ENCODE measurements around the gene POU2AF1. TPM values are rescaled to one million over a fixed set of nuclear protein-coding genes. Genes with fewer than 3 reads are reported as not detected.
A peak's percentile ranks its signal among the peaks of the same experiment; 100 is the strongest.

The POU2AF1 gene
- total and polyA plus RNA-seq, 2 donors from 2014 or later = 0.95 to 18.5 TPM

GRCh38 chr11:111363985-111364384 lies 15.1 kb downstream of the POU2AF1 start:
- TF ChIP-seq CTCF (IDR thresholded peaks at IDR 0.05; ENCODE audit: borderline replicate concordance, extremely low read depth, insufficient read depth) = no peak
- DNase-seq = no peak
- FAIRE-seq = no peak
- Histone ChIP-seq H3K4me3 (ENCODE audit: low read length in 3 of 3) (no peak overlapping the region), H3K36me3 (ENCODE audit: control insufficient read depth in 2 of 3, insufficient read depth in 3 of 3, low read length in 3 of 3) (no peaks in the 10 kb centered on the region), H3K27ac (ENCODE audit: low read depth in 2 of 2, low read length in 2 of 2) (no peak overlapping the region), H3K9me3 (ENCODE audit: control insufficient read depth in 2 of 3, insufficient read depth in 1 of 3, low read length in 3 of 3) (no peaks in the 10 kb centered on the region), H3K4me1 (ENCODE audit: control insufficient read depth in 2 of 3, insufficient read depth in 2 of 3, low read depth in 1 of 3, low read length in 3 of 3) (peaks cover 0 to 5% (median 3%) of the 10 kb centered on the region in 3 donors), H3K9ac (ENCODE audit: low read length in 3 of 3) (no peak overlapping the region), H3K27me3 (ENCODE audit: control insufficient read depth, insufficient read depth, low read length) (no peaks in the 10 kb centered on the region)
- intact Hi-C loops (cut with DNase I) = no loop called here

GRCh38 chr11:111362887-111363411 lies 16.1 kb downstream of the POU2AF1 start:
- no peak for TF ChIP-seq CTCF (IDR thresholded peaks at IDR 0.05; ENCODE audit: borderline replicate concordance, extremely low read depth, insufficient read depth)
- no peak for FAIRE-seq
- no peak for DNase-seq
- H3K9me3 ChIP-seq (ENCODE audit: control insufficient read depth in 2 of 3, insufficient read depth in 1 of 3, low read length in 3 of 3) = no peaks in the 10 kb centered on the region
- H3K4me1 ChIP-seq (ENCODE audit: control insufficient read depth in 2 of 3, insufficient read depth in 2 of 3, low read depth in 1 of 3, low read length in 3 of 3) = peaks cover 0 to 5% (median 3%) of the 10 kb centered on the region in 3 donors
- no peak overlapping the region for H3K9ac ChIP-seq (ENCODE audit: low read length in 3 of 3)
- intact Hi-C loops (cut with DNase I) = no loop called here
- H3K4me3 ChIP-seq (ENCODE audit: low read length in 3 of 3) = no peak overlapping the region
- H3K27me3 ChIP-seq (ENCODE audit: control insufficient read depth, insufficient read depth, low read length) = no peaks in the 10 kb centered on the region
- no peak overlapping the region for H3K27ac ChIP-seq (ENCODE audit: low read depth in 2 of 2, low read length in 2 of 2)
- H3K36me3 ChIP-seq (ENCODE audit: control insufficient read depth in 2 of 3, insufficient read depth in 3 of 3, low read length in 3 of 3) = no peaks in the 10 kb centered on the region

GRCh38 chr11:111361874-111362273 lies 17.2 kb downstream of the POU2AF1 start:
- H3K27ac ChIP-seq (ENCODE audit: low read depth in 2 of 2, low read length in 2 of 2) = no peak overlapping the region

More at GRCh38 chr11:111361874-111362273, 17.2 kb downstream of the POU2AF1 start:
- Histone ChIP-seq H3K27me3 (ENCODE audit: control insufficient read depth, insufficient read depth, low read length) (no peaks in the 10 kb centered on the region), H3K4me3 (ENCODE audit: low read length in 3 of 3) (no peak overlapping the region), H3K4me1 (ENCODE audit: control insufficient read depth in 2 of 3, insufficient read depth in 2 of 3, low read depth in 1 of 3, low read length in 3 of 3) (peaks cover 0 to 5% (median 3%) of the 10 kb centered on the region in 3 donors), H3K36me3 (ENCODE audit: control insufficient read depth in 2 of 3, insufficient read depth in 3 of 3, low read length in 3 of 3) (no peaks in the 10 kb centered on the region), H3K9me3 (ENCODE audit: control insufficient read depth in 2 of 3, insufficient read depth in 1 of 3, low read length in 3 of 3) (no peaks in the 10 kb centered on the region), H3K9ac (ENCODE audit: low read length in 3 of 3) (no peak overlapping the region)
- intact Hi-C loops (cut with DNase I) = no loop called here
- TF ChIP-seq CTCF (IDR thresholded peaks at IDR 0.05; ENCODE audit: borderline replicate concordance, extremely low read depth, insufficient read depth) = no peak
- FAIRE-seq (no peak), DNase-seq (peak in 1 of 5 donors; percentile 57)

All from kidney (tissue), 14 donors.